HL-60 (cell line): Measurements from ENCODE around the gene ESYT2.

ENCODE experiments used
- DNase-seq, 2 experiments: peaks; one replicate each; pipeline ENCODE4 v3.0.0-alpha.2; 2010 to 2020; ENCODE audit warnings: low read depth in 1 of 2, low spot score in 1 of 2
- H3K27ac ChIP-seq: fragments of 250-450 bp; sonication (Bioruptor Pico); replicated peaks from 2 replicates; pipeline ENCODE4 v1.5.1; 2020; ENCODE audit warnings: mild to moderate bottlenecking, moderate library complexity
- H3K27me3 ChIP-seq: fragments of 250-450 bp; sonication (Bioruptor Pico); 2 replicates; pipeline ENCODE4 v1.5.1; 2021; ENCODE audit warnings: mild to moderate bottlenecking, moderate library complexity; ENCODE audit not compliant: insufficient read depth, poor library complexity, severe bottlenecking
- H3K4me3 ChIP-seq: replicated peaks from 2 replicates; pipeline ENCODE4 v1.5.1; 2011; ENCODE audit warnings: mild to moderate bottlenecking, control low read depth, low read length; ENCODE audit not compliant: insufficient read depth
- CTCF ChIP-seq: IDR thresholded peaks from one replicate; pipeline ENCODE4 v1.5.1; 2011; ENCODE audit warnings: low read length, control low read depth, inconsistent platforms; ENCODE audit not compliant: insufficient read depth
- GABPA ChIP-seq: IDR thresholded peaks from 2 replicates; pipeline ENCODE4 v1.6.1; 2012; ENCODE audit warnings: low read depth
- POLR2AphosphoS5 ChIP-seq: IDR thresholded peaks from 2 replicates; pipeline ENCODE4 v1.6.1; 2012; ENCODE audit warnings: low read depth
- REST ChIP-seq: IDR thresholded peaks from 2 replicates; pipeline ENCODE4 v1.6.1; 2012; ENCODE audit warnings: low read depth; ENCODE audit not compliant: insufficient replicate concordance
- SPI1 ChIP-seq: IDR thresholded peaks from 2 replicates; pipeline ENCODE4 v1.6.1; 2012; ENCODE audit warnings: low read depth, mild to moderate bottlenecking, borderline replicate concordance

ESYT2 gene

GRCh38 chr7:158749396-158749795 is 79.9 kb downstream of the ESYT2 start:
- H3K4me3 ChIP-seq, result no peak overlapping the region
- no peak for TF ChIP-seq CTCF
- no peak for TF ChIP-seq REST
- no peak for TF ChIP-seq GABPA
- TF ChIP-seq POLR2AphosphoS5, result no peak
- no peak for TF ChIP-seq SPI1
- no peak overlapping the region for H3K27ac ChIP-seq
- no peaks in the 10 kb centered on the region for H3K27me3 ChIP-seq
- no peak for DNase-seq

- Histone ChIP-seq H3K27me3 (no peaks in the 10 kb centered on the region), H3K4me3 (no peak overlapping the region), H3K27ac (no peak overlapping the region)
- no peak for DNase-seq
- no peak for TF ChIP-seq CTCF
These were observed 81.0 kb downstream of the ESYT2 start for GRCh38 chr7:158748335-158748734.

GRCh38 chr7:158747408-158747807 is 81.9 kb downstream of the ESYT2 start:
- no peak for DNase-seq
- TF ChIP-seq REST, result no peak
- TF ChIP-seq CTCF, result no peak
- TF ChIP-seq GABPA, result no peak
- TF ChIP-seq POLR2AphosphoS5, result no peak
- no peak for TF ChIP-seq SPI1
- Histone ChIP-seq H3K27ac (no peak overlapping the region), H3K27me3 (no peaks in the 10 kb centered on the region), H3K4me3 (no peak overlapping the region)

DNA sequence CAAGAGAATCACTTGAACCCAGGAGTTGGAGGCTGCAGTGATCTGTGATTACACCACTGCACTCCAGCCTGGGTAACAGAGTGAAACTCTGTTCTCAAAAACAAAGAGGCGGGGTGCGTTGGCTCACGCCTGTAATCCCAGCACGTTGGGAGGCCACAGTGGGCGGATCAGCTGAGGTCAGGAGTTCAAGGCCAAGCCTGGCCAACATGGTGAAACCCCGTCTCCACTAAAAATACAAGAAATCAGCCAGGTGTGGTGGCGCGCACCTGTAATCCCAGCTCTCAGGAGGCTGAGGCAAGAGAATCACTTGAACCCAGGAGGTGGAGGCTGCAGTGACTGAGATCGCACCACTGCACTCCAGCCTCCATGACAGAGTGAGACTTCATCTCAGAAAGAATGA is 82.4 kb downstream of the ESYT2 start:
- DNase-seq, result no peak
- no peak overlapping the region for H3K4me3 ChIP-seq
- no peak for TF ChIP-seq CTCF
- no peak for TF ChIP-seq GABPA
- no peak for TF ChIP-seq POLR2AphosphoS5
- TF ChIP-seq REST, result no peak
- TF ChIP-seq SPI1, result no peak
- H3K27ac ChIP-seq, result no peak overlapping the region
- H3K27me3 ChIP-seq, result no peaks in the 10 kb centered on the region
